Cardiac fibroblast (primary cell): ENCODE results near the gene GPR161.

Experiments used
- DNase-seq, 2 donors: peaks; one replicate each; pipeline versions ENCODE4 v3.0.0 to v3.0.0-alpha.2; 2010; ENCODE audit warnings: low read depth in 2 of 2
- H3K4me3 ChIP-seq, 2 donors: replicated peaks in 1 of 2; 1 replicate in 1 of 2; 2 replicates in 1 of 2; pipeline ENCODE4 v1.5.1; 2011; ENCODE audit warnings: low read depth in 2 of 2, low read length in 2 of 2, mild to moderate bottlenecking in 2 of 2, moderate library complexity in 1 of 2
- TF ChIP-seq, protein P1 (sequence below): IDR thresholded peaks from one replicate; pipeline ENCODE4 v1.5.1; 2011; ENCODE audit warnings: low read depth, mild to moderate bottlenecking, low read length, inconsistent platforms

The GPR161 gene

DNA sequence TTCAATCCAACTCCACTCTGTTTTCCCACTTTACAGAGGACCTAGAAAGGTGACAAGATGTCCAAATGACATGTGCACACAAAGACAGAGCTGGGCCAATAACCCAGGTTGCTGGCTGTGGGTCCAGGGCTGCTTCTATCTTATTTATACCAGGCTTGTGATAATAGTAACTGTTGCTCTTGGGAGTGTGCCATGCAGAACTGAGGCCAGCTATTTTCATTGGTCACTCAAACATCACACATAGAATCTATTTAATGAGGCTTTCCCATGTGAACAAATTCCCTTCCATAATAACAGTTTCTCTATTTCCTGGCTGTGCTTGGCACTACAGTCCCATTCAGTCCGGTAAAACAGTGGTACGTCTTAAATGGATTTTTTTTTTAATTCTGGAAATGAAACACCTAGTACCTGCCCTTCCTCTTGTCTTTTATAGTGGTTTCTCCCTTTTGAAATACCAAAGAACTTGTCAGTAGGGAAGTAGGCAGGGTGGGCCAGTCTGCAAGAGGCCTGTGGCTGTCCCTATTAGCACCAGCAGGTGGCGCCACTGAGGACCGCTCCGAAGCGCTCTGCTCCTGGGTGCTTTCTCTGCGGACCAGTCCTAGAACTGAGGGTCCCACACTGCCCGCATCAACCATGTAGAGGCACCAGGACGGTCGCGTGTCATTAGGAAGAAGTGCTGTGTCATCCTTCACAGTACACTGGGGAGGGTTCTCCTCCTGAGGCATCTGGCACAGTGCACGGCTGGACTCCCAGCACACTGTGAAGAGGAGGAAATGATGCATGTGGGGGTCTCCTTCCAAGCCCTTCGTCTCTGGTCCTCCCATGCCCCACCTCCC is 52.1 kb downstream of the GPR161 start:
- TF ChIP-seq, protein P1, sequence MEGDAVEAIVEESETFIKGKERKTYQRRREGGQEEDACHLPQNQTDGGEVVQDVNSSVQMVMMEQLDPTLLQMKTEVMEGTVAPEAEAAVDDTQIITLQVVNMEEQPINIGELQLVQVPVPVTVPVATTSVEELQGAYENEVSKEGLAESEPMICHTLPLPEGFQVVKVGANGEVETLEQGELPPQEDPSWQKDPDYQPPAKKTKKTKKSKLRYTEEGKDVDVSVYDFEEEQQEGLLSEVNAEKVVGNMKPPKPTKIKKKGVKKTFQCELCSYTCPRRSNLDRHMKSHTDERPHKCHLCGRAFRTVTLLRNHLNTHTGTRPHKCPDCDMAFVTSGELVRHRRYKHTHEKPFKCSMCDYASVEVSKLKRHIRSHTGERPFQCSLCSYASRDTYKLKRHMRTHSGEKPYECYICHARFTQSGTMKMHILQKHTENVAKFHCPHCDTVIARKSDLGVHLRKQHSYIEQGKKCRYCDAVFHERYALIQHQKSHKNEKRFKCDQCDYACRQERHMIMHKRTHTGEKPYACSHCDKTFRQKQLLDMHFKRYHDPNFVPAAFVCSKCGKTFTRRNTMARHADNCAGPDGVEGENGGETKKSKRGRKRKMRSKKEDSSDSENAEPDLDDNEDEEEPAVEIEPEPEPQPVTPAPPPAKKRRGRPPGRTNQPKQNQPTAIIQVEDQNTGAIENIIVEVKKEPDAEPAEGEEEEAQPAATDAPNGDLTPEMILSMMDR: peak; percentile 95
- peak; percentile 67 to 70 for DNase-seq
- H3K4me3 ChIP-seq: no peak overlapping the region

DNA sequence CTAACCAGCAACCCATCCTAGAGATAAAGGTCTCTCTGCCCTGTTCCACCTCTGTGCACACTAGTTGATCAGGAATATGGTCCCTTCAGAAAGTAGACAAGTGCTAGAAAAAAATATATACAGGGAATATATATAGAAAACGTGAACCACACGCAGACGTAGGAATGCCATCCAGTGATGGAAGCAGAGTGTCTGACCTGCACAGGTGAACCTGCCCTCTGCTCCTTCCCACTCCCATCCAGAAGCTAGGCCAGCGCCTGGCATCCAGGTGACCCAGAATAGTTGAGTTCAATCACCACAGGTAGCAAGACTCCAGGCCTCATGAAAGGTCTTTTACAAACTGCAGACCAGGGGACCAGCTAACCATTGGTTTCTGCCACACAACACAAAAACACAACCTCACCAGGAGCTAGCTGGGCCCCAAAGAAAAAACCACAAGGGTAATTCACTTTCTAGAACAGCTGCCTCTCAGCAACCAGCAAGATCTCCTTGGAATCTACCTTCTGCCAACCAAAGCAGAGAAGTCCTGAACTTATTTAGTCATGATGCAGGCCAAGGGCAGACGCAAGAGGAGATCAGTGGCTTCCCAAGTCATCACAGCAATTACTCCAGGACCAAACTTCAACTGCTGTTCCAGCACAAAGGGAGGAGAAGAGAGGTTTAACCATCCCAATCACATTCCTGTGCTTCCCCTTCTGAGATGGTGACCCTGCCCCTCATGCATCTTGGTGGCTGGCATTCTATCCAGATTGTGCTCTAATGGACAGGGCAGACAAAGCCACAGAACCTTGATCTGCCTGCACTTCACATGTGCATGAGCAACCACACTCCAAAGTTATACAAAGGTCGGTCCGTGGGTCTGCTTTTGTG is 53.0 kb downstream of the GPR161 start:
- DNase-seq: peak in 1 of 2 donors; percentile 14
- H3K4me3 ChIP-seq: no peak overlapping the region
- TF ChIP-seq, protein P1: no peak

GRCh38 chr1:168082008-168082876 is 54.5 kb downstream of the GPR161 start:
- TF ChIP-seq, protein P1: peak; percentile 98
- H3K4me3 ChIP-seq: no peak overlapping the region
- peak; percentile 85 to 90 for DNase-seq

DNA sequence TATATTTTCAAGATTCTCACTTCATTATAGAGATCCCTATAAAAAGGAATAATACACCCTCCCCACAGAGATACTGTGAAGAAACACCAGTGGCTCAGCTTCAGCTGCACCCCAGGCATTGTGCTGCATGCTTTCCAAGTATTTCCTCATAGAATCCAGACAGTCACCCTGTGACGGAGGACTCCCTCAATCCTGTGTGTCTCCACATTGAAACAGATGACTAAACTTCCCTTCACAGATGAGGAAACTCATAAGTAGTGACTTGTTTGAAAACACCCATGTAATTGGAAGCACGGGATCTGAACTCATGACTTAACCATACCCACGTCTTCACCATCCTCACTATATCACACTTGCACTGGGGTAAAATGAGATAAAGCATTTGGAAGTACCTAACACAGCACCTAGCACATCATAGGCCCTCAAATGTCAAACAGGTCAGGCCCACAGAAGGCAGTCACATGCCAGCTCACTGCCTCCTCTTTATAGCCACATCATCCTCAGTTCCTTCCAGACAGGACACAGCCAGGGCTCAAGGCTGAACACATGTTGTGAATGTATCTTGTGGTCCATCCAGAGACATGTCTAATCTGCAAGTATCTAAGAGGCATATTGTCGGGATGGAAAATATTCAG is 55.2 kb downstream of the GPR161 start:
- TF ChIP-seq, protein P1: no peak
- no peak overlapping the region for H3K4me3 ChIP-seq
- peak; percentile 87 to 98 for DNase-seq

GRCh38 chr1:168079761-168080160 is 57.0 kb downstream of the GPR161 start:
- DNase-seq: peak in 1 of 2 donors; percentile 83
- TF ChIP-seq, protein P1: no peak
- no peak overlapping the region for H3K4me3 ChIP-seq

GRCh38 chr1:168069384-168069783 is 67.3 kb downstream of the GPR161 start:
- DNase-seq: no peak
- TF ChIP-seq, protein P1: no peak
- no peak overlapping the region for H3K4me3 ChIP-seq
